SK-N-SH treated with all-trans-retinoic acid at 6 μM for 48 hours (cell line): ENCODE data around the gene FGF4.

Experiments
- ATAC-seq: fragments of 200-7000 bp; cut with Tn5 transposase; 3 replicates; pipeline ENCODE4 v1.9.1; 2020; ENCODE audit warnings: mild to moderate bottlenecking, moderate library complexity
- ARNTL ChIP-seq: fragments of 450-650 bp; formaldehyde crosslinking; IDR thresholded peaks from 2 replicates; pipeline ENCODE4 v1.5.0; 2020; ENCODE audit warnings: low read depth, mild to moderate bottlenecking, moderate library complexity, borderline replicate concordance
- BACH2 ChIP-seq: fragments of 250-450 bp; sonication (Bioruptor Pico); IDR thresholded peaks from 2 replicates; pipeline ENCODE4 v1.9.0; 2021; ENCODE audit warnings: mild to moderate bottlenecking, borderline replicate concordance
- CREB5 ChIP-seq: fragments of 250-450 bp; sonication (Bioruptor Pico); IDR thresholded peaks from 2 replicates; pipeline ENCODE4 v1.5.1; 2020; ENCODE audit warnings: low read depth, mild to moderate bottlenecking, moderate library complexity
- CSDC2 ChIP-seq: fragments of 250-450 bp; sonication (Bioruptor Pico); IDR thresholded peaks from 2 replicates; pipeline ENCODE4 v1.5.0; 2020; ENCODE audit warnings: mild to moderate bottlenecking, moderate library complexity
- CSRNP3 ChIP-seq: fragments of 250-450 bp; sonication (Bioruptor Pico); IDR thresholded peaks from 2 replicates; pipeline ENCODE4 v1.5.1; 2021; ENCODE audit warnings: mild to moderate bottlenecking, moderate library complexity
- ESRRG ChIP-seq: fragments of 250-450 bp; sonication (Bioruptor Pico); IDR thresholded peaks from 2 replicates; pipeline ENCODE4 v1.6.1; 2021; ENCODE audit warnings: mild to moderate bottlenecking
- GLIS3 ChIP-seq: fragments of 250-450 bp; sonication (Bioruptor Pico); IDR thresholded peaks from 2 replicates; pipeline ENCODE4 v1.5.0; 2020; ENCODE audit warnings: mild to moderate bottlenecking, moderate library complexity
- ISL1 ChIP-seq: fragments of 250-450 bp; sonication (Bioruptor Pico); IDR thresholded peaks from 2 replicates; pipeline ENCODE4 v2.1.2; 2022; ENCODE audit warnings: mild to moderate bottlenecking, moderate library complexity
- PATZ1 ChIP-seq: fragments of 250-450 bp; sonication (Bioruptor Pico); IDR thresholded peaks from 2 replicates; pipeline ENCODE4 v1.8.0; 2020; ENCODE audit warnings: mild to moderate bottlenecking, moderate library complexity, borderline replicate concordance
- POU6F1 ChIP-seq: fragments of 250-450 bp; sonication (Bioruptor Pico); IDR thresholded peaks from 2 replicates; pipeline ENCODE4 v1.8.0; 2021; ENCODE audit warnings: low read depth, mild to moderate bottlenecking, moderate library complexity, borderline replicate concordance
- RARB ChIP-seq: fragments of 250-450 bp; sonication (Bioruptor Pico); IDR thresholded peaks from 2 replicates; pipeline ENCODE4 v1.8.0; 2021; ENCODE audit warnings: mild to moderate bottlenecking, moderate library complexity
- SNAI2 ChIP-seq: fragments of 250-450 bp; sonication (Bioruptor Pico); IDR thresholded peaks from 2 replicates; pipeline ENCODE4 v1.5.0; 2020; ENCODE audit warnings: mild to moderate bottlenecking, moderate library complexity
- TCF4 ChIP-seq: fragments of 250-450 bp; sonication (Bioruptor Pico); IDR thresholded peaks from 2 replicates; pipeline ENCODE4 v1.8.0; 2021; ENCODE audit warnings: mild to moderate bottlenecking, moderate library complexity, borderline replicate concordance
- TOX ChIP-seq: fragments of 250-450 bp; sonication (Bioruptor Pico); IDR thresholded peaks from 2 replicates; pipeline ENCODE4 v1.8.0; 2021; ENCODE audit warnings: mild to moderate bottlenecking, moderate library complexity, borderline replicate concordance
- TSHZ2 ChIP-seq: fragments of 250-450 bp; sonication (Bioruptor Pico); IDR thresholded peaks from 2 replicates; pipeline ENCODE4 v1.5.0; 2020; ENCODE audit warnings: mild to moderate bottlenecking, moderate library complexity
- ZC3H10 ChIP-seq: fragments of 250-450 bp; sonication (Bioruptor Pico); IDR thresholded peaks from 2 replicates; pipeline ENCODE4 v1.5.1; 2021; ENCODE audit warnings: mild to moderate bottlenecking, moderate library complexity
- ZFP3 ChIP-seq: fragments of 250-450 bp; sonication (Bioruptor Pico); IDR thresholded peaks from 2 replicates; pipeline ENCODE4 v1.5.0; 2020; ENCODE audit warnings: mild to moderate bottlenecking, moderate library complexity
- ZFP30 ChIP-seq: fragments of 450-650 bp; formaldehyde crosslinking; IDR thresholded peaks from 2 replicates; pipeline ENCODE4 v1.5.0; 2022; ENCODE audit warnings: mild to moderate bottlenecking, moderate library complexity
- ZNF565 ChIP-seq: fragments of 450-650 bp; formaldehyde crosslinking; conservative IDR thresholded peaks from 2 replicates; pipeline ENCODE4 v1.5.0; 2020; ENCODE audit warnings: low read depth, mild to moderate bottlenecking, moderate library complexity
- ZNF70 ChIP-seq: fragments of 450-650 bp; formaldehyde crosslinking; IDR thresholded peaks from 2 replicates; pipeline ENCODE4 v1.5.0; 2020; ENCODE audit warnings: mild to moderate bottlenecking, moderate library complexity
- ZNF8 ChIP-seq: fragments of 450-650 bp; formaldehyde crosslinking; IDR thresholded peaks from 2 replicates; pipeline ENCODE4 v1.5.0; 2020; ENCODE audit warnings: mild to moderate bottlenecking, moderate library complexity

FGF4 gene

GRCh38 chr11:69816671-69817070 lies 41.5 kb upstream of the FGF4 start:
- ATAC-seq, result peak; percentile 11; the same call in 1 of the 3 replicates
- TF ChIP-seq TOX (CRISPR knock-in tag) (no peak), GLIS3 (no peak), RARB (CRISPR knock-in tag) (no peak), ESRRG (CRISPR knock-in tag) (no peak), ZNF8 (no peak), ARNTL (no peak), BACH2 (CRISPR knock-in tag) (no peak), ZNF565 (CRISPR knock-in tag) (no peak), ZNF70 (CRISPR knock-in tag) (no peak), POU6F1 (CRISPR knock-in tag) (no peak), TCF4 (CRISPR knock-in tag) (no peak), ZC3H10 (no peak), ZFP30 (CRISPR knock-in tag) (no peak)

- ATAC-seq, result no peak
- TF ChIP-seq GLIS3 (no peak), RARB (CRISPR knock-in tag) (no peak), CREB5 (CRISPR knock-in tag) (no peak), POU6F1 (CRISPR knock-in tag) (no peak), ZFP3 (CRISPR knock-in tag) (no peak), ZNF70 (CRISPR knock-in tag) (no peak), CSDC2 (no peak), ISL1 (CRISPR knock-in tag) (no peak), ESRRG (CRISPR knock-in tag) (no peak), SNAI2 (CRISPR knock-in tag) (no peak), TCF4 (CRISPR knock-in tag) (no peak), ZFP30 (CRISPR knock-in tag) (no peak), CSRNP3 (CRISPR knock-in tag) (no peak), PATZ1 (CRISPR knock-in tag) (no peak), ARNTL (no peak), TSHZ2 (no peak), ZNF565 (CRISPR knock-in tag) (no peak), BACH2 (CRISPR knock-in tag) (no peak), TOX (CRISPR knock-in tag) (no peak), ZNF8 (no peak)
- TF ChIP-seq, all 23 proteins: peak for 0
These were observed 40.8 kb upstream of the FGF4 start for GRCh38 chr11:69815973-69816372.
